Measurements from ENCODE around the gene GPR15LG.

Gene GPR15LG

GRCh38 chr10:84212014-84212413, 38.4 kb downstream of the GPR15LG start:
- Histone ChIP-seq H3K27ac (no peak overlapping the region), H3K4me3 (no peak overlapping the region), H3K9ac (ENCODE audit: insufficient read length) (no peak overlapping the region), H3K36me3 (ENCODE audit: insufficient read depth, low read length) (no peaks in the 10 kb centered on the region), H3K9me3 (ENCODE audit: low read depth, low read length) (no peaks in the 10 kb centered on the region)
- no peak for DNase-seq (ENCODE audit: low read depth, low spot score)
- TF ChIP-seq FOXP2 (optimal IDR thresholded peaks at IDR 0.05; ENCODE audit: control extremely low read depth, extremely low read length, insufficient read depth), result no peak
- TF ChIP-seq POLR2AphosphoS5 (IDR thresholded peaks at IDR 0.05; ENCODE audit: borderline replicate concordance, low read depth, low read length), result no peak
- TF ChIP-seq EZH2 (IDR thresholded peaks at IDR 0.05), result no peak

- no peak for DNase-seq (ENCODE audit: low read depth, low spot score)
- TF ChIP-seq FOXP2 (optimal IDR thresholded peaks at IDR 0.05; ENCODE audit: control extremely low read depth, extremely low read length, insufficient read depth), result no peak
- no peak for TF ChIP-seq POLR2AphosphoS5 (IDR thresholded peaks at IDR 0.05; ENCODE audit: borderline replicate concordance, low read depth, low read length)
- TF ChIP-seq EZH2 (IDR thresholded peaks at IDR 0.05), result no peak
- no peaks in the 10 kb centered on the region for H3K36me3 ChIP-seq (ENCODE audit: insufficient read depth, low read length)
Observed at GRCh38 chr10:84213076-84213475, 39.5 kb downstream of the GPR15LG start.

GRCh38 chr10:84214046-84214572, 40.5 kb downstream of the GPR15LG start:
- Histone ChIP-seq H3K36me3 (ENCODE audit: insufficient read depth, low read length) (no peaks in the 10 kb centered on the region), H3K27ac (no peak overlapping the region), H3K4me3 (no peak overlapping the region), H3K9ac (ENCODE audit: insufficient read length) (no peak overlapping the region), H3K9me3 (ENCODE audit: low read depth, low read length) (no peaks in the 10 kb centered on the region)
- TF ChIP-seq FOXP2 (optimal IDR thresholded peaks at IDR 0.05; ENCODE audit: control extremely low read depth, extremely low read length, insufficient read depth) (no peak), POLR2AphosphoS5 (IDR thresholded peaks at IDR 0.05; ENCODE audit: borderline replicate concordance, low read depth, low read length) (no peak), EZH2 (IDR thresholded peaks at IDR 0.05) (no peak)
- DNase-seq (ENCODE audit: low read depth, low spot score), result no peak

More at GRCh38 chr10:84213076-84213475, 39.5 kb downstream of the GPR15LG start:
- Histone ChIP-seq H3K4me3 (no peak overlapping the region), H3K9me3 (ENCODE audit: low read depth, low read length) (no peaks in the 10 kb centered on the region), H3K27ac (no peak overlapping the region), H3K9ac (ENCODE audit: insufficient read length) (no peak overlapping the region)

GRCh38 chr10:84214612-84215235, 41.1 kb downstream of the GPR15LG start:
- H3K9me3 ChIP-seq (ENCODE audit: low read depth, low read length), result no peaks in the 10 kb centered on the region
- DNase-seq (ENCODE audit: low read depth, low spot score), result no peak
- TF ChIP-seq POLR2AphosphoS5 (IDR thresholded peaks at IDR 0.05; ENCODE audit: borderline replicate concordance, low read depth, low read length), result no peak
- no peak for TF ChIP-seq EZH2 (IDR thresholded peaks at IDR 0.05)
- no peak for TF ChIP-seq FOXP2 (optimal IDR thresholded peaks at IDR 0.05; ENCODE audit: control extremely low read depth, extremely low read length, insufficient read depth)

GRCh38 chr10:84216834-84217233, 43.2 kb downstream of the GPR15LG start:
- TF ChIP-seq POLR2AphosphoS5 (IDR thresholded peaks at IDR 0.05; ENCODE audit: borderline replicate concordance, low read depth, low read length) (no peak), FOXP2 (optimal IDR thresholded peaks at IDR 0.05; ENCODE audit: control extremely low read depth, extremely low read length, insufficient read depth) (no peak), EZH2 (IDR thresholded peaks at IDR 0.05) (no peak)
- no peak overlapping the region for H3K4me3 ChIP-seq
- H3K36me3 ChIP-seq (ENCODE audit: insufficient read depth, low read length), result no peaks in the 10 kb centered on the region
- no peak for DNase-seq (ENCODE audit: low read depth, low spot score)
- H3K27ac ChIP-seq, result no peak overlapping the region
- H3K9me3 ChIP-seq (ENCODE audit: low read depth, low read length), result no peaks in the 10 kb centered on the region
- no peak overlapping the region for H3K9ac ChIP-seq (ENCODE audit: insufficient read length)

More at GRCh38 chr10:84214612-84215235, 41.1 kb downstream of the GPR15LG start:
- Histone ChIP-seq H3K27ac (no peak overlapping the region), H3K9ac (ENCODE audit: insufficient read length) (no peak overlapping the region), H3K36me3 (ENCODE audit: insufficient read depth, low read length) (no peaks in the 10 kb centered on the region), H3K4me3 (no peak overlapping the region)

GRCh38 chr10:84217746-84218145, 44.1 kb downstream of the GPR15LG start:
- Histone ChIP-seq H3K27ac (no peak overlapping the region), H3K9ac (ENCODE audit: insufficient read length) (no peak overlapping the region), H3K36me3 (ENCODE audit: insufficient read depth, low read length) (no peaks in the 10 kb centered on the region), H3K4me3 (no peak overlapping the region), H3K9me3 (ENCODE audit: low read depth, low read length) (no peaks in the 10 kb centered on the region)
- no peak for DNase-seq (ENCODE audit: low read depth, low spot score)
- TF ChIP-seq POLR2AphosphoS5 (IDR thresholded peaks at IDR 0.05; ENCODE audit: borderline replicate concordance, low read depth, low read length) (no peak), EZH2 (IDR thresholded peaks at IDR 0.05) (no peak), FOXP2 (optimal IDR thresholded peaks at IDR 0.05; ENCODE audit: control extremely low read depth, extremely low read length, insufficient read depth) (no peak)

GRCh38 chr10:84221916-84222315, 48.3 kb downstream of the GPR15LG start:
- no peak overlapping the region for H3K27ac ChIP-seq
- H3K4me3 ChIP-seq, result no peak overlapping the region
- no peak overlapping the region for H3K9ac ChIP-seq (ENCODE audit: insufficient read length)
- no peaks in the 10 kb centered on the region for H3K36me3 ChIP-seq (ENCODE audit: insufficient read depth, low read length)
- no peak for DNase-seq (ENCODE audit: low read depth, low spot score)
- TF ChIP-seq EZH2 (IDR thresholded peaks at IDR 0.05), result no peak
- no peak for TF ChIP-seq POLR2AphosphoS5 (IDR thresholded peaks at IDR 0.05; ENCODE audit: borderline replicate concordance, low read depth, low read length)
- TF ChIP-seq FOXP2 (optimal IDR thresholded peaks at IDR 0.05; ENCODE audit: control extremely low read depth, extremely low read length, insufficient read depth), result no peak
- no peaks in the 10 kb centered on the region for H3K9me3 ChIP-seq (ENCODE audit: low read depth, low read length)

GRCh38 chr10:84224411-84225028, 50.9 kb downstream of the GPR15LG start:
- Histone ChIP-seq H3K9ac (ENCODE audit: insufficient read length) (no peak overlapping the region), H3K36me3 (ENCODE audit: insufficient read depth, low read length) (no peaks in the 10 kb centered on the region), H3K27ac (no peak overlapping the region), H3K9me3 (ENCODE audit: low read depth, low read length) (no peaks in the 10 kb centered on the region), H3K4me3 (no peak overlapping the region)
- DNase-seq (ENCODE audit: low read depth, low spot score), result no peak
- TF ChIP-seq EZH2 (IDR thresholded peaks at IDR 0.05) (no peak), POLR2AphosphoS5 (IDR thresholded peaks at IDR 0.05; ENCODE audit: borderline replicate concordance, low read depth, low read length) (no peak), FOXP2 (optimal IDR thresholded peaks at IDR 0.05; ENCODE audit: control extremely low read depth, extremely low read length, insufficient read depth) (no peak)
